ENCODE measurements around the gene OR3A1.
"Not testable (repeated sequence)": the region's sequence is repeated elsewhere in the genome, so short reads cannot be mapped to it uniquely, and the experiment has no call there.

OR3A1 gene

GRCh38 chr17:3298260-3298659, at the start of gene OR3A1:
Gene OR3A1, minus strand, starts transcription at chr17:3298360. Its CDS starts 5,778 bp downstream, at chr17:3292582.
- in situ Hi-C loops (cut with HindIII; ENCODE audit: low sequenced_read_pairs) = no loop called here

GRCh38 chr17:3342782-3343181, 44.6 kb upstream of the OR3A1 start:
- in situ Hi-C loops (cut with HindIII; ENCODE audit: low sequenced_read_pairs) = not testable (repeated sequence)

GRCh38 chr17:3335876-3336275, 37.7 kb upstream of the OR3A1 start:
- in situ Hi-C loops (cut with HindIII; ENCODE audit: low sequenced_read_pairs) = no loop called here

- in situ Hi-C loops (cut with HindIII; ENCODE audit: low sequenced_read_pairs) = no loop called here
These were observed 20.2 kb upstream of the OR3A1 start for GRCh38 chr17:3318336-3318735.

GRCh38 chr17:3316836-3317235, 18.7 kb upstream of the OR3A1 start:
- in situ Hi-C loops (cut with HindIII; ENCODE audit: low sequenced_read_pairs) = no loop called here

GRCh38 chr17:3308603-3309002, 10.4 kb upstream of the OR3A1 start:
- in situ Hi-C loops (cut with HindIII; ENCODE audit: low sequenced_read_pairs) = no loop called here

- in situ Hi-C loops (cut with HindIII; ENCODE audit: low sequenced_read_pairs) = no loop called here
These were observed 2.5 kb downstream of the OR3A1 start for GRCh38 chr17:3295632-3296031.

GRCh38 chr17:3293548-3293947, 4.6 kb downstream of the OR3A1 start:
- in situ Hi-C loops (cut with HindIII; ENCODE audit: low sequenced_read_pairs) = not testable (repeated sequence)

- in situ Hi-C loops (cut with HindIII; ENCODE audit: low sequenced_read_pairs) = no loop called here
These were observed 15.3 kb downstream of the OR3A1 start for GRCh38 chr17:3282901-3283300.

- in situ Hi-C loops (cut with HindIII; ENCODE audit: low sequenced_read_pairs) = no loop called here
These were observed 22.0 kb downstream of the OR3A1 start for GRCh38 chr17:3276126-3276525.

GRCh38 chr17:3271072-3271848, 26.9 kb downstream of the OR3A1 start:
- in situ Hi-C loops (cut with HindIII; ENCODE audit: low sequenced_read_pairs) = no loop called here

GRCh38 chr17:3260600-3260999, 37.6 kb downstream of the OR3A1 start:
- in situ Hi-C loops (cut with HindIII; ENCODE audit: low sequenced_read_pairs) = no loop called here

- in situ Hi-C loops (cut with HindIII; ENCODE audit: low sequenced_read_pairs) = no loop called here
These were observed 38.0 kb downstream of the OR3A1 start for GRCh38 chr17:3260163-3260562.

GRCh38 chr17:3256575-3256974, 41.6 kb downstream of the OR3A1 start:
- in situ Hi-C loops (cut with HindIII; ENCODE audit: low sequenced_read_pairs) = no loop called here

GRCh38 chr17:3249013-3249412, 49.1 kb downstream of the OR3A1 start:
- in situ Hi-C loops (cut with HindIII; ENCODE audit: low sequenced_read_pairs) = not testable (repeated sequence)

- in situ Hi-C loops (cut with HindIII; ENCODE audit: low sequenced_read_pairs) = not testable (repeated sequence)
These were observed 53.3 kb downstream of the OR3A1 start for GRCh38 chr17:3244841-3245240.

GRCh38 chr17:3241044-3241443, 57.1 kb downstream of the OR3A1 start:
- in situ Hi-C loops (cut with HindIII; ENCODE audit: low sequenced_read_pairs) = not testable (repeated sequence)
